ENCODE results near the gene MALL. TPM values are rescaled to one million over a fixed set of nuclear protein-coding genes. Genes with fewer than 3 reads are reported as not detected.
A peak's percentile ranks its signal among the peaks of the same experiment; 100 is the strongest.

Gene MALL
- total and polyA plus RNA-seq, 3 experiments from 2014 or later: 0.38 to 0.50 (median 0.47) TPM

DNA sequence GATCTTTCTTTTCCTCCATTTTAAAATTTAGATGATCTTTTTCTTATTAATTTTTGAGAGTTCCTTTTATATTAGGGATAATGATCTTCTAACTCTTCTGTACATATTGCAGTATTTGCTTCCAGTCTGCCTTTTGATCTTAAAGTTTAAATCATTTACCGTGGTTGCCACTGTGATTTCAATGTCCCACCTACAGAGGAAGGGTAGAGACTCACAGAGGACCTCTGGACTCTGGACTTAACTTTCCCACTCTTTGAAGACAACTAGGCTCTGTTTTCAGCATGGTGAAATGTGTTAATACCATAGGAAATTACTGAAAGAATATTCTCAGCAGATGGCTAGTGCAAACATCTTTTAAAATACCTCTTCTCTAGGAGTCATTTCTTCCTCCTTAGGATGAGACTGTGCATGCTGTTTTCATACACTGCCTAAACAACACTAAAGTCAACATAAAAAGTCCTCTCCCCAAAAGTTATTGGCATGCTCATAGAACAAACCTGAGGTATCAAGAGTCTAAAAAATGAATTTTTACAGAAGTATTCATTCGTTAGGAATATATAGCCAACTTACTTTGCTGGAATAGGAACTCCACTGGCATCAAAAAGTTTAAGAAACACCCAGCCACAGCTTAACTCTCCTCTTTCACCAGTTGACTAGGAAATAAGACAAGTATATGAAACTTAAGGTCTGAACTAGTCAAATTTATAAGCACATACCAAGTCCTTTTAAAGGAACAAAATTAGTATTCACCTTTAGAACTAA is 30.7 kb upstream of the MALL start:
- no peaks in the 10 kb centered on the region for H3K4me1 Mint-ChIP-seq
- POLR2A ChIA-PET: no interaction called here
- Histone ChIP-seq H3K27me3 (ENCODE audit: insufficient read depth, low read length, poor library complexity, severe bottlenecking) (no peaks in the 10 kb centered on the region), H3K36me3 (ENCODE audit: insufficient read depth, low read length) (no peaks in the 10 kb centered on the region), H3K9me3 (ENCODE audit: low read length) (no peaks in the 10 kb centered on the region), H3K4me3 (ENCODE audit: low read length) (no peak overlapping the region), H3K4me1 (ENCODE audit: insufficient read depth, low read length) (no peaks in the 10 kb centered on the region), H3K27ac (ENCODE audit: low read depth, low read length) (no peak overlapping the region)
- no peak overlapping the region for H3K4me3 Mint-ChIP-seq
- DNase-seq: no peak
- H3K27me3 Mint-ChIP-seq: peaks cover 6 to 10% of the 10 kb centered on the region in 2 donors
- no peak overlapping the region for H3K27ac Mint-ChIP-seq
- CTCF ChIA-PET: no interaction called here
- peaks cover 0 to 2% (median 0%) of the 10 kb centered on the region in 5 donors for H3K9me3 Mint-ChIP-seq
- no peaks in the 10 kb centered on the region for H3K36me3 Mint-ChIP-seq

DNA sequence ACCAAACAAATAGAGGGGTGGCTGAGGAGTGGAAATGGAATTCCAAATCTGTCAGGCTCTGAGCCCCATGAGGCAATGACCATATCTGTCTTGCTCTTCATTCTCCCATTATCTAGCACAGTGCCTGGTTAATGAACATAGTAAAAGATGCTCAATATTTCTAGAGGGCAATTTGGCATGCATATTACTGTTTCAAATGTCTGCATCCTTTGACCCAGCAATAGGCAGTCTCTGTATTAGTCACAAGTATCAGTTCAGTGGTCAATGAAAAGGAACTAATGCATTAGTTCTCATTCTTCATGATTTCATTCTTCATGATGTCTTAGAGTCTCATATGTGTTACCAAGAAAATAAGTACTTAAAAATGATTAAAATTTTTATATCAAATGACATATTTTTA is 28.4 kb upstream of the MALL start:
- Histone ChIP-seq H3K4me1 (ENCODE audit: insufficient read depth, low read length) (no peaks in the 10 kb centered on the region), H3K36me3 (ENCODE audit: insufficient read depth, low read length) (no peaks in the 10 kb centered on the region), H3K9me3 (ENCODE audit: low read length) (no peaks in the 10 kb centered on the region), H3K27me3 (ENCODE audit: insufficient read depth, low read length, poor library complexity, severe bottlenecking) (no peaks in the 10 kb centered on the region), H3K27ac (ENCODE audit: low read depth, low read length) (no peak overlapping the region), H3K4me3 (ENCODE audit: low read length) (no peak overlapping the region)
- ChIA-PET CTCF (no interaction called here), POLR2A (no interaction called here)
- H3K4me3 Mint-ChIP-seq: no peak overlapping the region
- no peak overlapping the region for H3K27ac Mint-ChIP-seq
- DNase-seq: no peak
- no peaks in the 10 kb centered on the region for H3K4me1 Mint-ChIP-seq
- H3K36me3 Mint-ChIP-seq: no peaks in the 10 kb centered on the region
- H3K27me3 Mint-ChIP-seq: peaks cover 3 to 6% of the 10 kb centered on the region in 2 donors
- H3K9me3 Mint-ChIP-seq: peaks cover 0 to 2% (median 0%) of the 10 kb centered on the region in 5 donors

DNA sequence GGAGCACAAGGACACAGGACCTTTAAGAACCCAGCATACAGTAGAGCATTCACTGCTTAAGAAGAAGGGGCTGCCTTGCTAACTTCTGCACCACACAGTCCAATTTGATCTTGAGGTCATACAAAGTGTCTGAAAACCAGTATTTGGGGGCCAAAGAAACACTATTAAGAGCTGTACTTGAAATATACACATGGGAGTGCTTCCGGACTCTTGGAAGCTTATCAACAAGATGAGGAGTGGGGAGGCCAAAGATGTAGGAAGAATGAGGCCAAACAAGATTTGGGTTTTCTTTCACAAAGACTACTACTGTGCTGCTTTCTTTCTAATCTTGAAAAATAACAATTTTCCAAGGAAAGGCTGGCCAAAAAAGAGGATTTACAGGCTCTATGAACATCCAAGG is 24.8 kb upstream of the MALL start:
- no peak for DNase-seq
- no peak overlapping the region for H3K4me3 Mint-ChIP-seq
- H3K27ac Mint-ChIP-seq: no peak overlapping the region
- no peaks in the 10 kb centered on the region for H3K9me3 Mint-ChIP-seq
- Histone ChIP-seq H3K4me3 (ENCODE audit: low read length) (no peak overlapping the region), H3K9me3 (ENCODE audit: low read length) (no peaks in the 10 kb centered on the region), H3K4me1 (ENCODE audit: insufficient read depth, low read length) (no peaks in the 10 kb centered on the region), H3K36me3 (ENCODE audit: insufficient read depth, low read length) (no peaks in the 10 kb centered on the region), H3K27me3 (ENCODE audit: insufficient read depth, low read length, poor library complexity, severe bottlenecking) (no peaks in the 10 kb centered on the region), H3K27ac (ENCODE audit: low read depth, low read length) (no peak overlapping the region)
- peaks cover 0 to 2% of the 10 kb centered on the region in 2 donors for H3K27me3 Mint-ChIP-seq
- ChIA-PET CTCF (no interaction called here), POLR2A (no interaction called here)
- H3K36me3 Mint-ChIP-seq: no peaks in the 10 kb centered on the region
- H3K4me1 Mint-ChIP-seq: no peaks in the 10 kb centered on the region

DNA sequence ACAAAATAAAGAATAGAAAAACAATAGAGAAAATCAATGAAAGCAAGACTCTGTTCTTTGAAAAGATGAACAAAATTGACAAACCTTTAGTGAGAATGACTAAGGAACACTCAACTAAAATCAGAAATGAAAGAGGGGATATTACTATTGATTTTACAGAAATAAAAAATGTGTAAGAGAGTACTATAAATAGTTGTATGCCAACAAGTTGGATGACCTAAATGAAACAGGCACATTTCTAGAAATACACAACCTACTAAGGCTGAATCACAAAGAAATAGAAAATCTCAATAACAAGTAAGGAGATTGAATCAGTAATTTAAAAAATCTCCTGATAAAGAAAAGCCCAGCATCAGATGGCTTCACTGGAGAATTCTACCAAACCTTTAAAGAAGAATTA is 18.4 kb upstream of the MALL start:
- H3K27ac Mint-ChIP-seq: peak overlapping the region in 1 of 8 donors; percentile 72
- DNase-seq: no peak
- H3K36me3 ChIP-seq (ENCODE audit: insufficient read depth, low read length): no peaks in the 10 kb centered on the region
- peaks cover 16 to 22% (median 20%) of the 10 kb centered on the region in 5 donors for H3K9me3 Mint-ChIP-seq
- H3K27ac ChIP-seq (ENCODE audit: low read depth, low read length): no peak overlapping the region
- H3K4me3 Mint-ChIP-seq: no peak overlapping the region
- ChIA-PET CTCF (no interaction called here), POLR2A (no interaction called here)
- no peaks in the 10 kb centered on the region for H3K9me3 ChIP-seq (ENCODE audit: low read length)
- H3K4me3 ChIP-seq (ENCODE audit: low read length): no peak overlapping the region
- H3K36me3 Mint-ChIP-seq: peaks cover 0 to 14% (median 0%) of the 10 kb centered on the region in 3 donors
- no peaks in the 10 kb centered on the region for H3K4me1 Mint-ChIP-seq
- H3K27me3 Mint-ChIP-seq: peaks cover 6 to 7% of the 10 kb centered on the region in 2 donors
- no peaks in the 10 kb centered on the region for H3K27me3 ChIP-seq (ENCODE audit: insufficient read depth, low read length, poor library complexity, severe bottlenecking)
- H3K4me1 ChIP-seq (ENCODE audit: insufficient read depth, low read length): no peaks in the 10 kb centered on the region

DNA sequence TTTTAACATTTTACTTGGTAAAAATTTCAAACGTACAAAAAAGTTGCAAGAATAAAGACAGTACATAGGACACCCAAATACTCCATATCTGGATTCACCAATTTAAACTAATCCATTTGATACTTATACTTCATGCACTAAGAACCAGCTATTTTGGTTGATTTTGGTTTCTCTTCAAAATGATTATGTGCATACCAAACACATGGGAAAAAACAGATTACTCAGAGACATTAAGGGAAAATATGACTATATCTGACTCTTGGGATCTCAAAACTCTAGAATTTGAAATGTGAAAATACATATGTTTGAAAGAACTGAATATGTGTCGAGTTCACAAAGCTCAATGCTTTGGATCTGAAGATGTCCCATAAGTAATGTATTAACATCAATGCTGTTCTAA is 15.5 kb upstream of the MALL start:
- peaks cover 6 to 7% of the 10 kb centered on the region in 2 donors for H3K27me3 Mint-ChIP-seq
- POLR2A ChIA-PET: no interaction called here

DNA sequence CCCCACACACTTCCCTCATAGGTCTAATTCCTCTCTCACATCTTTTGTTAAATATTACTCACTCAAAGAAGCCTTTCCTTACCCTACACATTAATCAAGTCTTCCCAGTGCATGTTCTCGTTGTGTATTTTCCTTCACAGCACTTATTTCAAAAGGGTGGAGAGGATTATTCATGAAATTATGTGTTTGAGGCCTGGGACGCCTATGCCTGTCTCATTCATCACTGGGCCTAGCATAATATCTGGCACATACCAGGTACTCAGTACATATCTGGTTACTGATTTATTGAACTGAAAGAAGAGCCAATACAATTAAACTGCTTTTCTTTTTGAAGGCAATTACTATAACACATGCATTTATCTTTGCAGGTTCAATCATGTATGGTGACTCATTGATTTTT is 15.1 kb upstream of the MALL start:
- H3K27ac ChIP-seq (ENCODE audit: low read depth, low read length): no peak overlapping the region
- CTCF ChIA-PET: no interaction called here
- no peak for DNase-seq

More for the DNA sequence above, 15.5 kb upstream of the MALL start:
- no peaks in the 10 kb centered on the region for H3K4me1 Mint-ChIP-seq
- H3K36me3 Mint-ChIP-seq: peaks cover 0 to 14% (median 0%) of the 10 kb centered on the region in 3 donors
- no peaks in the 10 kb centered on the region for H3K9me3 ChIP-seq (ENCODE audit: low read length)
- DNase-seq: no peak
- H3K27ac Mint-ChIP-seq: no peak overlapping the region
- no peak overlapping the region for H3K27ac ChIP-seq (ENCODE audit: low read depth, low read length)
- H3K4me3 Mint-ChIP-seq: no peak overlapping the region
- H3K9me3 Mint-ChIP-seq: peaks cover 16 to 22% (median 20%) of the 10 kb centered on the region in 5 donors
- H3K4me3 ChIP-seq (ENCODE audit: low read length): no peak overlapping the region
- no peaks in the 10 kb centered on the region for H3K27me3 ChIP-seq (ENCODE audit: insufficient read depth, low read length, poor library complexity, severe bottlenecking)
- H3K36me3 ChIP-seq (ENCODE audit: insufficient read depth, low read length): no peaks in the 10 kb centered on the region
- CTCF ChIA-PET: no interaction called here
- H3K4me1 ChIP-seq (ENCODE audit: insufficient read depth, low read length): no peaks in the 10 kb centered on the region

DNA sequence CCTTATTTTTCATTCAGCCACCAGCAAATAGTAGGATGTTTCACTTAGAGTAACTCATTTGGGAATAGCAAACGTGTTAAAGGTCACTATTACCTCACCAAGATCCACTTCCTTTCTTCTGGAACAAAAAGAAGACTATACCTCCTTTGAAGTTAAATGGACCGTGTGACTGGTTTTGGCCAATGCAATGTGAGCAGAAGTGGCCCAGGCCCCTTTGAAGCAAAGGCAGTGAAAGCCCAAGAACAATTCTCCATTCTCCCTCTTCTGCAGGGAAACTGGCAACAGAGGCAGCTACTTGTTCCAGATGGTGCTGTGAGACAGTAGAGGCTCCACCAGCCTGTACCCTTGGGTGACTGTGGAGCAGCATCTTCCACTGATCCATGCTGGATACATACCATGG is 11.3 kb upstream of the MALL start:
- ChIA-PET POLR2A (no interaction called here), CTCF (no interaction called here)
- no peaks in the 10 kb centered on the region for H3K9me3 ChIP-seq (ENCODE audit: low read length)
- Mint-ChIP-seq H3K27ac (no peak overlapping the region), H3K4me1 (no peaks in the 10 kb centered on the region), H3K4me3 (no peak overlapping the region), H3K27me3 (peaks cover 3 to 10% of the 10 kb centered on the region in 2 donors), H3K36me3 (peaks cover 0 to 5% (median 0%) of the 10 kb centered on the region in 3 donors), H3K9me3 (peaks cover 0 to 2% (median 0%) of the 10 kb centered on the region in 5 donors)
- no peak overlapping the region for H3K4me3 ChIP-seq (ENCODE audit: low read length)
- H3K27me3 ChIP-seq (ENCODE audit: insufficient read depth, low read length, poor library complexity, severe bottlenecking): no peaks in the 10 kb centered on the region
- DNase-seq: no peak
- no peaks in the 10 kb centered on the region for H3K36me3 ChIP-seq (ENCODE audit: insufficient read depth, low read length)
- no peak overlapping the region for H3K27ac ChIP-seq (ENCODE audit: low read depth, low read length)
- no peaks in the 10 kb centered on the region for H3K4me1 ChIP-seq (ENCODE audit: insufficient read depth, low read length)

More for the DNA sequence above, 15.1 kb upstream of the MALL start:
- Mint-ChIP-seq H3K27ac (no peak overlapping the region), H3K4me1 (no peaks in the 10 kb centered on the region), H3K36me3 (peaks cover 0 to 14% (median 0%) of the 10 kb centered on the region in 3 donors), H3K9me3 (peaks cover 16 to 22% (median 20%) of the 10 kb centered on the region in 5 donors), H3K27me3 (peaks cover 6 to 7% of the 10 kb centered on the region in 2 donors), H3K4me3 (no peak overlapping the region)
- no peak overlapping the region for H3K4me3 ChIP-seq (ENCODE audit: low read length)
- POLR2A ChIA-PET: no interaction called here
- H3K4me1 ChIP-seq (ENCODE audit: insufficient read depth, low read length): no peaks in the 10 kb centered on the region
- no peaks in the 10 kb centered on the region for H3K36me3 ChIP-seq (ENCODE audit: insufficient read depth, low read length)
- no peaks in the 10 kb centered on the region for H3K9me3 ChIP-seq (ENCODE audit: low read length)
- no peaks in the 10 kb centered on the region for H3K27me3 ChIP-seq (ENCODE audit: insufficient read depth, low read length, poor library complexity, severe bottlenecking)

DNA sequence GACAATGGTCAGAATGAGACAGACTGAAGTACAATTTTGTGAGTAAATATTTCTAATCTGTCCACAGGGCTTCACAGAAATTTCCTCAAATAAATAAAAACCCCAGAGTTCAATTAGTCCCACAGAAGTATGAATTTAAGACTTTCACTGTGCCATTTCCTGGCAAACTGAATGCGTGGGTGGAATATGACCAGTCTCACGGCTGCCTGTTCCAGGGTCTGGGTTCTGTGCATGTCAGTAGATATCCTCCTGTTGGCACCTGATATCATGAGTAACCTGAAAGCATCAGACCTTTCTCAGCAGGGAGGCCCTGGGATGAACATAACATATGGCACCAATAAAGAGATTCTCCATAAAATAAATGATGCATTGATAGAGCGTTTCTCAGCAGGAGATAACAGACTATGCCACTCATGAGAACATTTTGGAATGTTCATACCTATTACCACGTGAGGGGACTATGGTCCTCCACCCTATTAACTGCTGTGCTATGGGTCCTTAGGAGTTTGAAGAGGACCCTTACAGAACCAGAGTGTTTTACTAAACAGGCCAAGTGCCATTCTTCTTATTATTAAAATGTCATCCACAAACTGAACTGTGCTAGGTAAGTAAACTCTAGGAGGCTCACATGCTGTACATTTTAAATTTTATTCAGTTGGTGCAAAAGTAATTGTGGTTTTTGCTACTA is 10.6 kb upstream of the MALL start:
- H3K27ac Mint-ChIP-seq: no peak overlapping the region
- CTCF ChIA-PET: no interaction called here
- H3K4me3 ChIP-seq (ENCODE audit: low read length): no peak overlapping the region
- no peak for DNase-seq
- peaks cover 0 to 5% (median 0%) of the 10 kb centered on the region in 3 donors for H3K36me3 Mint-ChIP-seq
- H3K4me3 Mint-ChIP-seq: no peak overlapping the region
- no peaks in the 10 kb centered on the region for H3K9me3 ChIP-seq (ENCODE audit: low read length)
- H3K36me3 ChIP-seq (ENCODE audit: insufficient read depth, low read length): no peaks in the 10 kb centered on the region
- peaks cover 0 to 2% (median 0%) of the 10 kb centered on the region in 5 donors for H3K9me3 Mint-ChIP-seq
- POLR2A ChIA-PET: no interaction called here
- no peaks in the 10 kb centered on the region for H3K4me1 Mint-ChIP-seq
- H3K27ac ChIP-seq (ENCODE audit: low read depth, low read length): no peak overlapping the region
- H3K4me1 ChIP-seq (ENCODE audit: insufficient read depth, low read length): no peaks in the 10 kb centered on the region
- peaks cover 3 to 6% of the 10 kb centered on the region in 2 donors for H3K27me3 Mint-ChIP-seq
- H3K27me3 ChIP-seq (ENCODE audit: insufficient read depth, low read length, poor library complexity, severe bottlenecking): no peaks in the 10 kb centered on the region
